ENCODE results near the gene CCDC89. TPM values are rescaled to one million over a fixed set of nuclear protein-coding genes. Genes with fewer than 3 reads are reported as not detected.
"Not testable (repeated sequence)": the region's sequence is repeated elsewhere in the genome, so short reads cannot be mapped to it uniquely, and the experiment has no call there.

CCDC89 gene
- total RNA-seq, 1 experiment from 2014 or later = not detected

- DNase-seq = no peak
- Histone ChIP-seq H3K36me3 (peaks cover 10% of the 10 kb centered on the region), H3K9me3 (peaks cover 5% of the 10 kb centered on the region; the same call in 1 of the 2 replicates), H3K4me3 (no peak overlapping the region), H3K27me3 (no peaks in the 10 kb centered on the region)
Measured at GRCh38 chr11:85699957-85700741, 14.2 kb upstream of the CCDC89 start.

GRCh38 chr11:85698195-85698594 lies 12.2 kb upstream of the CCDC89 start:
- Histone ChIP-seq H3K4me3 (no peak overlapping the region), H3K36me3 (peaks cover 16% of the 10 kb centered on the region)

GRCh38 chr11:85697747-85698146 lies 11.8 kb upstream of the CCDC89 start:
- Histone ChIP-seq H3K4me3 (no peak overlapping the region), H3K27me3 (no peaks in the 10 kb centered on the region), H3K36me3 (peaks cover 16% of the 10 kb centered on the region), H3K9me3 (no peaks in the 10 kb centered on the region)
- DNase-seq = no peak

More at GRCh38 chr11:85698195-85698594, 12.2 kb upstream of the CCDC89 start:
- Histone ChIP-seq H3K9me3 (0 out of 2 replicates have a peak, but pooled peaks cover 1% of the 10 kb centered on the region), H3K27me3 (no peaks in the 10 kb centered on the region)
- no peak for DNase-seq

- Histone ChIP-seq H3K36me3 (peaks cover 16% of the 10 kb centered on the region), H3K9me3 (no peaks in the 10 kb centered on the region), H3K4me3 (no peak overlapping the region), H3K27me3 (no peaks in the 10 kb centered on the region)
- DNase-seq = no peak
Measured at GRCh38 chr11:85695546-85695945, 9.6 kb upstream of the CCDC89 start.

GRCh38 chr11:85694385-85694980 lies 8.5 kb upstream of the CCDC89 start:
- DNase-seq = no peak
- Histone ChIP-seq H3K27me3 (no peaks in the 10 kb centered on the region), H3K4me3 (no peak overlapping the region), H3K36me3 (peaks cover 16% of the 10 kb centered on the region), H3K9me3 (no peaks in the 10 kb centered on the region)

- H3K36me3 ChIP-seq = no peaks in the 10 kb centered on the region
- DNase-seq = no peak
Measured at GRCh38 chr11:85685125-85685819, 723 bp downstream of the CCDC89 start.

GRCh38 chr11:85682330-85683305 lies 3.4 kb downstream of the CCDC89 start:
- H3K4me3 ChIP-seq = no peak overlapping the region
- no peaks in the 10 kb centered on the region for H3K36me3 ChIP-seq
- no peaks in the 10 kb centered on the region for H3K27me3 ChIP-seq
- no peaks in the 10 kb centered on the region for H3K9me3 ChIP-seq
- no peak for DNase-seq

More at GRCh38 chr11:85685125-85685819, 723 bp downstream of the CCDC89 start:
- H3K9me3 ChIP-seq = no peaks in the 10 kb centered on the region
- H3K27me3 ChIP-seq = no peaks in the 10 kb centered on the region
- no peak overlapping the region for H3K4me3 ChIP-seq

- no peaks in the 10 kb centered on the region for H3K36me3 ChIP-seq
Measured at GRCh38 chr11:85680897-85681296, 5.1 kb downstream of the CCDC89 start.

GRCh38 chr11:85679576-85679975 lies 6.4 kb downstream of the CCDC89 start:
- Histone ChIP-seq H3K27me3 (no peaks in the 10 kb centered on the region), H3K9me3 (no peaks in the 10 kb centered on the region), H3K4me3 (no peak overlapping the region), H3K36me3 (no peaks in the 10 kb centered on the region)
- no peak for DNase-seq

More at GRCh38 chr11:85680897-85681296, 5.1 kb downstream of the CCDC89 start:
- Histone ChIP-seq H3K9me3 (no peaks in the 10 kb centered on the region), H3K4me3 (no peak overlapping the region), H3K27me3 (no peaks in the 10 kb centered on the region)
- no peak for DNase-seq

GRCh38 chr11:85673393-85673792 lies 12.6 kb downstream of the CCDC89 start:
- H3K36me3 ChIP-seq = no peaks in the 10 kb centered on the region
- no peaks in the 10 kb centered on the region for H3K9me3 ChIP-seq
- H3K4me3 ChIP-seq = no peak overlapping the region
- no peaks in the 10 kb centered on the region for H3K27me3 ChIP-seq
- DNase-seq = no peak

- H3K9me3 ChIP-seq = no peaks in the 10 kb centered on the region
- no peak overlapping the region for H3K4me3 ChIP-seq
- no peaks in the 10 kb centered on the region for H3K36me3 ChIP-seq
- no peak for DNase-seq
- no peaks in the 10 kb centered on the region for H3K27me3 ChIP-seq
Measured at GRCh38 chr11:85672105-85672902, 13.7 kb downstream of the CCDC89 start.

GRCh38 chr11:85670949-85671663 lies 14.9 kb downstream of the CCDC89 start:
- not testable (repeated sequence) for DNase-seq, H3K4me3 ChIP-seq, H3K9me3 ChIP-seq, H3K36me3 ChIP-seq, H3K27me3 ChIP-seq

GRCh38 chr11:85668157-85668556 lies 17.8 kb downstream of the CCDC89 start:
- no peaks in the 10 kb centered on the region for H3K27me3 ChIP-seq
- peaks cover 10% of the 10 kb centered on the region for H3K36me3 ChIP-seq
- no peak overlapping the region for H3K4me3 ChIP-seq
- no peaks in the 10 kb centered on the region for H3K9me3 ChIP-seq
- no peak for DNase-seq

GRCh38 chr11:85666687-85667086 lies 19.3 kb downstream of the CCDC89 start:
- no peak for DNase-seq
- Histone ChIP-seq H3K36me3 (peaks cover 23% of the 10 kb centered on the region), H3K27me3 (no peaks in the 10 kb centered on the region), H3K9me3 (no peaks in the 10 kb centered on the region), H3K4me3 (no peak overlapping the region)

GRCh38 chr11:85665733-85666132 lies 20.3 kb downstream of the CCDC89 start:
- Histone ChIP-seq H3K4me3 (no peak overlapping the region), H3K9me3 (no peaks in the 10 kb centered on the region), H3K27me3 (no peaks in the 10 kb centered on the region), H3K36me3 (peaks cover 32% of the 10 kb centered on the region)
- no peak for DNase-seq
